ENCODE results near the gene MMP23B.
"Not testable (repeated sequence)": the region's sequence is repeated elsewhere in the genome, so short reads cannot be mapped to it uniquely, and the experiment has no call there.

The MMP23B gene

GRCh38 chr1:1627829-1628753 lies 3.9 kb upstream of the MMP23B start:
- TF ChIP-seq CTCF (IDR thresholded peaks at IDR 0.05; ENCODE audit: low read depth, low read length, missing control alignments): no peak
- DNase-seq (ENCODE audit: extremely low read depth, low read depth): no peak

GRCh38 chr1:1628754-1629429 lies 3.1 kb upstream of the MMP23B start:
- no peak for DNase-seq (ENCODE audit: extremely low read depth, low read depth)
- no peak overlapping the region for H3K4me3 ChIP-seq (replicated peaks; ENCODE audit: low read depth, low read length)
- no peak for TF ChIP-seq CTCF (IDR thresholded peaks at IDR 0.05; ENCODE audit: low read depth, low read length, missing control alignments)

More at GRCh38 chr1:1627829-1628753, 3.9 kb upstream of the MMP23B start:
- H3K4me3 ChIP-seq (replicated peaks; ENCODE audit: low read depth, low read length): no peak overlapping the region

- no peak for DNase-seq (ENCODE audit: extremely low read depth, low read depth)
- no peak overlapping the region for H3K4me3 ChIP-seq (replicated peaks; ENCODE audit: low read depth, low read length)
- TF ChIP-seq CTCF (IDR thresholded peaks at IDR 0.05; ENCODE audit: low read depth, low read length, missing control alignments): no peak
Observed at GRCh38 chr1:1629430-1630190, 2.4 kb upstream of the MMP23B start.

- H3K4me3 ChIP-seq (replicated peaks; ENCODE audit: low read depth, low read length): no peak overlapping the region
- no peak for DNase-seq (ENCODE audit: extremely low read depth, low read depth)
- no peak for TF ChIP-seq CTCF (IDR thresholded peaks at IDR 0.05; ENCODE audit: low read depth, low read length, missing control alignments)
Observed at GRCh38 chr1:1630191-1630964, 1.6 kb upstream of the MMP23B start.

- DNase-seq (ENCODE audit: extremely low read depth, low read depth): no peak
- no peak for TF ChIP-seq CTCF (IDR thresholded peaks at IDR 0.05; ENCODE audit: low read depth, low read length, missing control alignments)
- no peak overlapping the region for H3K4me3 ChIP-seq (replicated peaks; ENCODE audit: low read depth, low read length)
Observed at GRCh38 chr1:1630965-1631781, 800 bp upstream of the MMP23B start.

GRCh38 chr1:1633409-1633808 lies 1.4 kb downstream of the MMP23B start:
- not testable (repeated sequence) for H3K4me3 ChIP-seq (replicated peaks; ENCODE audit: low read depth, low read length); DNase-seq (ENCODE audit: extremely low read depth, low read depth)

GRCh38 chr1:1634613-1635012 lies 2.6 kb downstream of the MMP23B start:
- not testable (repeated sequence) for H3K4me3 ChIP-seq (replicated peaks; ENCODE audit: low read depth, low read length)

GRCh38 chr1:1636621-1637478 lies 4.9 kb downstream of the MMP23B start:
- not testable (repeated sequence) for DNase-seq (ENCODE audit: extremely low read depth, low read depth); H3K4me3 ChIP-seq (replicated peaks; ENCODE audit: low read depth, low read length)

More at GRCh38 chr1:1634613-1635012, 2.6 kb downstream of the MMP23B start:
- not testable (repeated sequence) for DNase-seq (ENCODE audit: extremely low read depth, low read depth)

- H3K4me3 ChIP-seq (replicated peaks; ENCODE audit: low read depth, low read length); DNase-seq (ENCODE audit: extremely low read depth, low read depth): not testable (repeated sequence)
Observed at GRCh38 chr1:1637479-1637875, 5.5 kb downstream of the MMP23B start.

Measured in HFF-Myc (cell line).